Hematopoietic multipotent progenitor cell treated with erythropoietin and hydrocortisone succinate and interleukin-3 and kit ligand, for 17 days (in vitro differentiated cells): ENCODE measurements around the gene ACOXL.
"Not testable (repeated sequence)": the region's sequence is repeated elsewhere in the genome, so short reads cannot be mapped to it uniquely, and the experiment has no call there.

Experiments
- DNase-seq: peaks from one replicate; pipeline ENCODE4 v3.0.0-alpha.2; 2015; ENCODE audit warnings: low spot score

Gene ACOXL

GRCh38 chr2:111042261-111042660, 309.9 kb downstream of the ACOXL start:
- no peak for DNase-seq

DNA sequence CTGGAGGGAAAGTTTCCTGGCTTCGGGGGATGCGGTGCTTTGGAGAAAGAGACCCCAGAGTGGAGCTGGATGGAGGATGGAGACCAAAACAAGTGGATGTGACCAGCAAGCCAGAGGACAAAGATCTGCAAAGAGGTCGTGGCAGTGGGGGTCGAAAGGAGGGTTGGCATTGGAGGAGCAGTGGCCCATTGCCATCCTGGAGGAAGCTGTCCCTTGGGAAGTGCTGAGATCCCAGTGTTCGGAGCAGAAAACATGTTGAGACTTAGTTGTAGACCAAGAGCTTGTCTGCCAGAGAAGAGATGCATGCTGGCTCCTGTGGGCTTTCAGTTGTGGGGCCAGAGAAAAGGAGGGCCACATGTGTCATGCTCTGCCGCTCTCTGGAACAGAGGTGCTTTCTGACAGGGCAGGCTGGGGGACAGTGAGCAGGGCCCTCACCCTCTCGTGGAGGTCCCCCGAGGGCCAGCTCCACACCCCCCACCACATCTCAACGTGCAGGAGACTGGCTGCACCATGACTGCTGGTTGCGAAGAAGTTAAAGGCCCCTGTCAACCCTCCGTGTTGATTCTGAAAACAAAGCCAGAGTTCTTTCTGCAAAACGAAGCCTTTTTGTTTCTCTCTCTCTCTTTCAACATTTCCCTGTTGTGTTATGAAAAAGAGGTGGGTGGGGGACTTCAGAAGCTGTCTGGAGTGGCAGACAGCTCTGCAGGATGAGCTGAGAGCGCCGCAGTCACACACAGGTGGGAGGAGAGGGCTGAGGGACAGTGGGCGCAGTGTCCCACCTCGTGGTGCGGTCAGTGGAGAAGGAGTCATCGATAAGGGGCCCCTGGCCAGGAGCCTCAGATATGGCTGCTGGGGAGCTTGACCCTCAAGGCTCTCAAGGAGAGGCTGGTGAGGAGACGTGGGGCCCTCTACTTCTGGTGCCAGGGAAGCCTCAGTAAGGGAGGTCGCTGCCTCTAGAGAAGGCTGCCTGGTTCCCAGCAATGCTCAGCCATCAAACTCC, 310.7 kb downstream of the ACOXL start:
- no peak for DNase-seq

DNA sequence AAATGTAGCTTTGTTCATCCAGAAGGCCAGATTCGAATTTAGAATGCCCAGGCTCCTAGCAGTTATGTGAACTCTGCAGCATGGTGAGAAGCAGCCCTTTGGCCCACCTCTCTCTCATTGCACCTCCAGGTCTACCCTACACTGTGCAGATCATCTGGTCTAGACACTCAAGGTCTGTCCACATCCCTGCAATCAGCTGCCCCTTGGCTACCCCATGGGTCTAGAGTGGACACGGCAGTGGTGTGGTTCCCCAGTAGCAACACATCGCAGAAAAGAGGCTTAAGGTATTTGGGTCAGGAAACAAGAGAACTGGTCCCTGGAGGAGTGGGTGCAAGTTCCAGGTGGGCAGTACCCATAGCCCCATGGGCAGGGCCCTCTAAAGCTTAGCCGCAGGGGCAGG, 311.7 kb downstream of the ACOXL start:
- DNase-seq = no peak

DNA sequence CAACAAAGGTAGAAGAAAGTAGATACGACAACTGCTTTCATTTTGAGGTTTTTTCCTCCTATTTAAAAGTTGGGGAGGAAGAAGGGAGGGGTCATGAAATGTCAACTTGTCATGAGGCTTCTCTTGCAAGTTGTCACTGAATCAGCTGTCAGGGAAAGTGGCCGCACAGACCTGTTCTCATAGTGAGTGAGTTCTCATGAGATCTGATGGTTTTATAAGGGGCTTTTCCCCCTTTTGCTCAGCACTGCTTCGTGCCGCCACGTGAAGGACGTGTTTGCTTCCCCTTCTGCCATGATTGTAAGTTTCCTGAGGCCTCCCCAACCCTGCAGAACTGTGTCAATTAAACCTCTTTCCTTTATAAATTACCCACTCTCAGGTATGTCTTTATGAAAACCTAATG, 312.9 kb downstream of the ACOXL start:
- not testable (repeated sequence) for DNase-seq

GRCh38 chr2:111045771-111046444, 313.5 kb downstream of the ACOXL start:
- no peak for DNase-seq

GRCh38 chr2:111046670-111047069, 314.3 kb downstream of the ACOXL start:
- no peak for DNase-seq

- DNase-seq = no peak
Observed at GRCh38 chr2:111048856-111049768, 316.7 kb downstream of the ACOXL start.

- no peak for DNase-seq
Observed at GRCh38 chr2:111049792-111050640, 317.6 kb downstream of the ACOXL start.

DNA sequence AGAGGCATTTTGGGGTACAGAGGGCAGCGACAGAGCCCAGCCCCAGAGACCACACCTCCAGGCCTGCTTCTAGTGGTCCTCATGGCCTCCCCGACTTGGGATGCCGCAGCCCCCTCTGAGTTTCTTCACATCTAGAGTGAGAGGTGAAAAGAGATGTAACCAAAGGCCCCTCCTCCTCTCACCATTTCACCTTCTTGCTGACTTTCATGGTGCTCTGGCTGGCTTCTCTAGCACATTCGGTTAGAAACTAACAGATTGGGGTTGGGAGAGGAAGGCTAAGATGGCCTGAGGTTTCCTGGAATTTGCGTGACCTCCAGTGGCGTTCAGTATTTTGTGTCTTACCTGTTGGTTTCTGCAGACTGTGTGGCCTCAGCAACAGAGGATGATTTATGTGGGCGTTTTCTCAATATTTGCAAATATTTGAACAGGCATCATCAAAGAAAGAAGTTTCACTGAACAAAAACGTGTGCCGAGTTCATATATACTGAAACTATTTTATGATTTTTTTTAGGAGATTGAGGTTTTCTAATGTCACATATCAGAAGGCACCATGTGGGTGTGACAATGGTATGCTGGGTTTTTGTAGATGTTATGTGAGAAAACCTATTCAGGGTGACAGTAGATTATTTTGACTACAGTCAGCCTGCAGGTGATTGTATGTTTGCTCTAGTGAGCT, 318.5 kb downstream of the ACOXL start:
- DNase-seq = no peak

- DNase-seq = no peak
Observed at GRCh38 chr2:111052621-111053020, 320.2 kb downstream of the ACOXL start.

DNA sequence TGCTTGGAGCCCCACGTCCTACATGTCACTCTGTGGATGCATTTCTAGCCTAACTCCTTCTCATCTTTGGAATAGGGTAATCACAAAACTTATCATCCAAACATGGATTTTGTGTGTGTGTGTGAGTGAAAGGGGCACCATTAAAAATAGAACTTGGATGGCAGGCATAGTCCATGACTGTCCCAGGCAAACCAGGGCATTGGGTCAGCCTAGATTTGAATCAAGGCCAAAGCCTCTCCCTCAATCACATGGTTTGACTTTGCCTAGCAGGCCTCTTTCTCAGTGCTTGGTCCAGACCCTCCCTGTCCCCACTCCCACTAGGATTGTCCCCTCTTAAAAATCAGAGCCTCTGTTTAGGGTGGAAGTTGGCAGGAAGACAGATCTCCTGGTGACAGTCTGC, 320.9 kb downstream of the ACOXL start:
- no peak for DNase-seq

DNA sequence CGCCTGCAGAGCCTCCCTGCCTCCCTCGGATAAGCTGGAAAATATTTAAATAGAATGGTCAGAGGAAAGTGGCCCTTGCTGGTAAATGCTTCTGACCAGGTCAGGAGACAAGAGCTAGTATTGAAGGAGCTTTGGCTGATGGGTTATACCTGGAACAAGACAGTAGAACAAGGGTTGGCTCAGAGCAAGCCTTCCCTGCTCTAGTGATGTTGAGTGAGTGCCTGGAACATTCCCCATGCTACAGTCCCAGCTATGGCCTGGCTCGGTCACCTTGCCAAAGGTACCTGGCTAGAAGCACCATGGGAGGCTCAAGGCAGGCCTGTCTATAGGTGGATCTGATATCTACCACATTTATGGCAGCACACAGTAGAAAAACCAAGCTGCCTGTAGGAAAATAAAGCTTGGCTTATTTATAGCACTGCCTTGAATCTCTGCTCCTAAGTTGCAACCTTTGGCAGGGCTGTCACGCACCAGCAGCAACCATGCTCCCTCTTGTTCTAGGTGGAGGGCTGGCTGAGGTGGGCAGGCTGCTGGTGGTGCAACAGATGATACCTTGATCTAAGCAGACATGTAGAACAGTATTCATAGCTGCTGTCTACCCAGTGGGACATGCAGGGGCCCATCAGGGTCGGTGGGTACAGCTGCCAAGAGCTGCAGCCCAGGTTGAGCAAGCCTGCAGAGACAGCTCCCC, 321.6 kb downstream of the ACOXL start:
- DNase-seq = no peak

DNA sequence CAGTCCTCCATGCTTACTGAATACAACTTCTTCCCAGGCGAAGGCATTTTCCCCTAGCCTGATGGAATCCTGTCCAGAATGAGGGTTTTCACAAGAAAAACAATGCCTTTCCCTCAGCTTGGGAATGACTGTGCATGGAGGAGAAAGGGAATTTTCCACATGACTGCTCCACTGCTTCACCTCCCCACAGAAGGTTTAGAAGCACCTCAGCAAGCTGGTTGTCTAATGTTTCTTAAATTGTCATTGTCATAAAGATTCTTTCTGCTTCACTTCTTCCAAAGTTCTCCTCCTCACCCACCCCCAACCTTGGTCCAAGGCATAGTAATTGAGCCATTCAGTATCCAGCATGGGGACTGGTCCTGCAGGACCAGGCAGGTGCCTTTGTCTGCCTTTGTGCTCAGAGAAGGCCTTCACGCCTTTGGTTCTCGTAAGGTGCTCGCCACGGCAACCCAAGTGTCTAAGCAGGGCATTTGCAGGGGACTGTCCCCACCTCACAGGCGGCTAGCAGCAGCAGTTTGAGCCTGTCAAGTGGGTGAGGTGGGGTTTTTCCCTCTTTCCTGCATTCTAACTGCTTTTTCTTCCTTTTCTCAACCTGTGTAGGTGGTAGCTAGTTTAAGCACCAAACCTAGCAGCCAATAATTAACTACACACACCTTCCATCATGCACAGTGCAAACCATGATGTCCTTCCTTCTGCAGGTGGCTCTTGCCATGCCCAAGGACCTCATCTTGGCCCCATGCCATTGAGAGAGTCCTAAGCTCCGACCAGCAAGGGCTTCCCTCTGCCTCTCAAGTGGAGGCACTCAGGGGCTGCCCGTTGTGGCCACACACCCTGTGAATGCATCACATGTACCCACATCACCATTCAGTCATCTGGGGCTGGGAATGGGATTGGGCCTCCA, 322.7 kb downstream of the ACOXL start:
- DNase-seq = no peak

DNA sequence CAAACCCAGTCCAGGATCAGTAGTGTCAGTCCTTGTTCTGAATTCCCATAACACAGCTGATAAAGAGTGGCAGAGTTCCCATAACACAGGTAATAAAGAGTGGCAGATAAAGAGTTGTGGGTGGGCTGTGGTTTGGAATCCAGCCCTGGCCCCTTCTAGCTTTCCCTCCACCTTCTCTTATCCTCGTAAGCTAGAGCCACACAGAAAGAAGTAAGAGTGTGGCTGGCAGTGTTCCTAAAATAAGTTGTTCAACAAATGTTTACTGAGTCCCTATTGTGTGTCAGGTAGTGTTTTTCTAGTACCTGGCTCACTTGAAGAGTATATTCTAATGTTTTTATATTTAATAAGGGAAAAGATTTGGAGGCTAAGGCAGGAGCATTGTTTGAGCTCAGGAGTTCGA, 323.4 kb downstream of the ACOXL start:
- no peak for DNase-seq

GRCh38 chr2:111057045-111057444, 324.7 kb downstream of the ACOXL start:
- no peak for DNase-seq

GRCh38 chr2:111057721-111058120, 325.3 kb downstream of the ACOXL start:
- no peak for DNase-seq

- DNase-seq = no peak
Observed at GRCh38 chr2:111058264-111058663, 325.9 kb downstream of the ACOXL start.

GRCh38 chr2:111061191-111061590, 328.8 kb downstream of the ACOXL start:
- DNase-seq = no peak

DNA sequence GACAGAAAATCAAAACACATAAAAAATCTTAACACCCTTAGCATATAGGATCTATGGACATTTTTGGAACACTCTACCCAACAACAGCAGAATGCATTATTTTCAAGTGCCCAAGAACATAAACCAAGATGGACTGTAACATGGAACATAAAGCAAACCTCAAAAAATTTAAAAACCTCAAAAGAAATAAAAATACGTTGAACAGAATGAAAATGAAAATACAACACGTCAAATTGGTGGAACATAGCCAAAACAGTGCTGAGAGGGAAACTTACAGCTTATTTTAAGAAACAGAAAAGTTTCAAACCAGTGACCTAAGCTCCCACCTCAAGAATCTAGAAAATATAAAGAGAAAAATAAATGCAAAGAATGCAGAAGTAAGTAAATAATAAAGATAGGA, 330.0 kb downstream of the ACOXL start:
- no peak for DNase-seq
